GM23248 (cell line): ENCODE data around the gene PDE3A. TPM values are rescaled to one million over a fixed set of nuclear protein-coding genes. Genes with fewer than 3 reads are reported as not detected.

Experiments
- DNase-seq: peaks from one replicate; pipeline ENCODE4 v3.0.0-alpha.2; 2015
- H2AFZ ChIP-seq: fragments of 200-600 bp; sonication (generic); 2 replicates; pipeline ENCODE4 v1.6.1; 2016; ENCODE audit warnings: antibody characterized with exemption
- H3F3A ChIP-seq: fragments of 200-600 bp; sonication (generic); 2 replicates; pipeline ENCODE4 v1.6.1; 2016; ENCODE audit warnings: mild to moderate bottlenecking, antibody characterized with exemption, mixed run types; ENCODE audit not compliant: insufficient read depth
- H3K27ac ChIP-seq: fragments of 200-600 bp; sonication (generic); 2 replicates; pipeline ENCODE4 v1.5.1; 2016; ENCODE audit warnings: mild to moderate bottlenecking
- H3K27me3 ChIP-seq: fragments of 200-600 bp; sonication (generic); replicated peaks from 2 replicates; pipeline ENCODE4 v1.6.1; 2016; ENCODE audit warnings: mild to moderate bottlenecking; ENCODE audit not compliant: insufficient read depth
- H3K36me3 ChIP-seq: fragments of 200-600 bp; sonication (generic); 2 replicates; pipeline ENCODE4 v1.6.1; 2016; ENCODE audit warnings: low read depth, mild to moderate bottlenecking
- H3K4me1 ChIP-seq: fragments of 200-600 bp; sonication (generic); 2 replicates; pipeline ENCODE4 v1.6.1; 2016; ENCODE audit warnings: mild to moderate bottlenecking; ENCODE audit not compliant: insufficient read depth
- H3K4me2 ChIP-seq: fragments of 200-600 bp; sonication (generic); one replicate; pipeline ENCODE4 v1.6.1; 2016; ENCODE audit warnings: mild to moderate bottlenecking; ENCODE audit not compliant: unreplicated experiment
- H3K4me3 ChIP-seq: fragments of 200-600 bp; sonication (generic); 2 replicates; pipeline ENCODE4 v1.5.1; 2016; ENCODE audit warnings: mild to moderate bottlenecking
- H3K79me2 ChIP-seq: fragments of 200-600 bp; sonication (generic); 2 replicates; pipeline ENCODE4 v1.6.1; 2016; ENCODE audit warnings: mild to moderate bottlenecking; ENCODE audit not compliant: insufficient read depth
- H3K9ac ChIP-seq: fragments of 200-600 bp; sonication (generic); 2 replicates; pipeline ENCODE4 v1.6.1; 2016; ENCODE audit warnings: mild to moderate bottlenecking
- H3K9me2 ChIP-seq: fragments of 200-600 bp; sonication (generic); 2 replicates; pipeline ENCODE4 v1.6.1; 2016; ENCODE audit warnings: mixed run types, mild to moderate bottlenecking, moderate library complexity; ENCODE audit not compliant: insufficient read depth
- H3K9me3 ChIP-seq: fragments of 200-600 bp; sonication (generic); one replicate; pipeline ENCODE4 v1.6.1; 2017; ENCODE audit warnings: low read depth
- H4K20me1 ChIP-seq: fragments of 200-600 bp; sonication (generic); 2 replicates; pipeline ENCODE4 v1.6.0; 2016; ENCODE audit not compliant: insufficient read depth
- EZH2 ChIP-seq: fragments of 200-600 bp; sonication (generic); IDR thresholded peaks from 2 replicates; pipeline ENCODE4 v1.6.1; 2018; ENCODE audit warnings: antibody characterized with exemption, mild to moderate bottlenecking; ENCODE audit not compliant: insufficient read depth, poor library complexity, severe bottlenecking
- EZH2phosphoT487 ChIP-seq: fragments of 200-600 bp; sonication (generic); IDR thresholded peaks from 2 replicates; pipeline ENCODE4 v1.6.1; 2018; ENCODE audit warnings: antibody characterized with exemption, moderate library complexity, mild to moderate bottlenecking, low read depth; ENCODE audit not compliant: insufficient read depth
- WGBS, 2 experiments: methylation state at CpG; one replicate each; pipeline ENCODE4 v1.1.6; 2015 to 2017; ENCODE audit warnings: low lambda C conversion rate in 2 of 2, low coverage in 1 of 2; ENCODE audit errors: missing lambda C conversion rate in 2 of 2; 5-methylcytosine and 5-hydroxymethylcytosine counted together
- in situ Hi-C: fragments of 300-500 bp; cut with MboI; formaldehyde crosslinking; loops from 2 replicates; pipeline ENCODE4 v1.15.0; 2020
- polyA plus RNA-seq: library from polyadenylated mRNA; unstranded; fragments of >200 nt; fragmentation: Nextera tagmentation; extraction: Ambion mirVana; gene quantifications from 2 replicates; pipeline ENCODE4 v1.2.1, GENCODE V29; 2016
- total RNA-seq: library from RNA; depleted of rRNA; stranded (reverse); fragments of >200 nt; shearing (Covaris generic); gene quantifications from 2 replicates; pipeline ENCODE4 v1.2.3, GENCODE V29; 2014

The PDE3A gene
- total and polyA plus RNA-seq, 2 experiments from 2014 or later, result 0.11 to 0.43 TPM

- Histone ChIP-seq H3K9ac (no peak overlapping the region), H3K4me3 (no peak overlapping the region), H3K9me2 (no peaks in the 10 kb centered on the region), H3F3A (no peaks in the 10 kb centered on the region), H4K20me1 (no peaks in the 10 kb centered on the region), H3K27me3 (no peaks in the 10 kb centered on the region), H3K27ac (no peak overlapping the region), H3K79me2 (no peaks in the 10 kb centered on the region), H3K4me1 (peaks cover 5% of the 10 kb centered on the region; the same call in 1 of the 2 replicates), H3K4me2 (no peak overlapping the region), H2AFZ (no peak overlapping the region), H3K9me3 (no peaks in the 10 kb centered on the region), H3K36me3 (no peaks in the 10 kb centered on the region)
- in situ Hi-C loops, result no loop called here
- 63 to 70% methylated on average over 3 of the region's 3 CpGs for WGBS, 2 experiments
- DNase-seq, result peak; percentile 18
- TF ChIP-seq EZH2phosphoT487 (no peak), EZH2 (no peak)
Observed at GRCh38 chr12:20513189-20513588, 144.9 kb downstream of the PDE3A start.

GRCh38 chr12:20514598-20514997 is 146.3 kb downstream of the PDE3A start:
- Histone ChIP-seq H3K27me3 (no peaks in the 10 kb centered on the region), H2AFZ (no peak overlapping the region), H3K4me3 (no peak overlapping the region), H3K4me1 (no peaks in the 10 kb centered on the region), H3K9ac (no peak overlapping the region), H3F3A (no peaks in the 10 kb centered on the region), H3K9me3 (no peaks in the 10 kb centered on the region), H3K9me2 (no peaks in the 10 kb centered on the region), H3K79me2 (no peaks in the 10 kb centered on the region), H4K20me1 (no peaks in the 10 kb centered on the region), H3K36me3 (no peaks in the 10 kb centered on the region), H3K27ac (no peak overlapping the region), H3K4me2 (no peak overlapping the region)
- no peak for DNase-seq
- in situ Hi-C loops, result no loop called here
- TF ChIP-seq EZH2, result no peak
- TF ChIP-seq EZH2phosphoT487, result no peak

- H3K79me2 ChIP-seq, result no peaks in the 10 kb centered on the region
- H3K9ac ChIP-seq, result no peak overlapping the region
- H3K27me3 ChIP-seq, result no peaks in the 10 kb centered on the region
- H3K4me3 ChIP-seq, result no peak overlapping the region
- no peak for TF ChIP-seq EZH2phosphoT487
- in situ Hi-C loops, result no loop called here
- H4K20me1 ChIP-seq, result no peaks in the 10 kb centered on the region
- H3K9me3 ChIP-seq, result no peaks in the 10 kb centered on the region
- H3K27ac ChIP-seq, result no peak overlapping the region
- no peak overlapping the region for H3K4me2 ChIP-seq
- 48 to 65% methylated on average over 1 of the region's 1 CpG for WGBS, 2 experiments
- 0 out of 2 replicates have a peak, but pooled peaks cover 10% of the 10 kb centered on the region for H3F3A ChIP-seq
- peaks cover 9% of the 10 kb centered on the region for H3K4me1 ChIP-seq
- no peak overlapping the region for H2AFZ ChIP-seq
- no peaks in the 10 kb centered on the region for H3K36me3 ChIP-seq
- no peaks in the 10 kb centered on the region for H3K9me2 ChIP-seq
- DNase-seq, result no peak
Observed at GRCh38 chr12:20520532-20520931, 152.2 kb downstream of the PDE3A start.

GRCh38 chr12:20523658-20524057 is 155.3 kb downstream of the PDE3A start:
- Histone ChIP-seq H3K9ac (no peak overlapping the region), H3K27me3 (no peaks in the 10 kb centered on the region), H3K4me3 (no peak overlapping the region), H3K36me3 (no peaks in the 10 kb centered on the region), H3K4me2 (no peak overlapping the region), H3K4me1 (peaks cover 9% of the 10 kb centered on the region), H3F3A (0 out of 2 replicates have a peak, but pooled peaks cover 10% of the 10 kb centered on the region), H2AFZ (no peak overlapping the region), H3K27ac (no peak overlapping the region), H4K20me1 (no peaks in the 10 kb centered on the region), H3K9me3 (no peaks in the 10 kb centered on the region), H3K9me2 (no peaks in the 10 kb centered on the region), H3K79me2 (no peaks in the 10 kb centered on the region)
- no peak for TF ChIP-seq EZH2
- no peak for TF ChIP-seq EZH2phosphoT487
- 73 to 85% methylated on average over 2 of the region's 2 CpGs for WGBS, 2 experiments
- peak; percentile 66 for DNase-seq
- in situ Hi-C loops, result no loop called here

GRCh38 chr12:20524113-20524512 is 155.8 kb downstream of the PDE3A start:
- H3K4me2 ChIP-seq, result no peak overlapping the region
- H3K9me3 ChIP-seq, result no peaks in the 10 kb centered on the region
- H3K27ac ChIP-seq, result no peak overlapping the region

More at GRCh38 chr12:20524113-20524512, 155.8 kb downstream of the PDE3A start:
- Histone ChIP-seq H3K36me3 (no peaks in the 10 kb centered on the region), H3K4me1 (peaks cover 9% of the 10 kb centered on the region), H3K9me2 (no peaks in the 10 kb centered on the region), H3K79me2 (no peaks in the 10 kb centered on the region), H3K27me3 (no peaks in the 10 kb centered on the region), H3K4me3 (no peak overlapping the region), H3F3A (0 out of 2 replicates have a peak, but pooled peaks cover 10% of the 10 kb centered on the region), H2AFZ (no peak overlapping the region), H4K20me1 (no peaks in the 10 kb centered on the region), H3K9ac (no peak overlapping the region)
- TF ChIP-seq EZH2, result no peak
- no peak for TF ChIP-seq EZH2phosphoT487
- in situ Hi-C loops, result no loop called here
- DNase-seq, result no peak
- 88 to 93% methylated on average over 5 of the region's 5 CpGs for WGBS, 2 experiments
